HepG2 (cell line): ENCODE results near the gene CPED1. TPM values are rescaled to one million over a fixed set of nuclear protein-coding genes. Genes with fewer than 3 reads are reported as not detected.

Source experiments
- FOXO4 ChIP-seq: sonication (generic); formaldehyde crosslinking; conservative IDR thresholded peaks from 2 replicates; pipeline ENCODE4 v1.8.1; 2023; ENCODE audit warnings: missing genetic modification reagents
- KDM5A ChIP-seq: fragments of 200-600 bp; sonication (generic); IDR thresholded peaks from 2 replicates; pipeline ENCODE4 v1.7.0; 2018; ENCODE audit warnings: antibody characterized with exemption, mild to moderate bottlenecking, low read length, borderline replicate concordance
- MAFF ChIP-seq: IDR thresholded peaks from 2 replicates; pipeline ENCODE4 v1.6.1; 2011; ENCODE audit warnings: low read depth, low read length, improper control_type of control experiment
- MAZ ChIP-seq, 2 experiments: sonication (generic) in 1 of 2; formaldehyde crosslinking in 1 of 2; IDR thresholded peaks; 2 replicates each; pipeline versions ENCODE4 v1.5.0 to v1.6.1; 2012 to 2020; ENCODE audit warnings: low read depth in 2 of 2, mild to moderate bottlenecking in 2 of 2, borderline replicate concordance in 1 of 2, improper control_type of control experiment in 1 of 2, low read length in 1 of 2, missing genetic modification reagents in 1 of 2, moderate library complexity in 1 of 2
- PHF21A ChIP-seq: sonication (generic); formaldehyde crosslinking; IDR thresholded peaks from 2 replicates; pipeline ENCODE4 v1.5.0; 2020; ENCODE audit warnings: mild to moderate bottlenecking, missing genetic modification reagents
- RFX5 ChIP-seq: IDR thresholded peaks from 2 replicates; pipeline ENCODE4 v1.6.1; 2011; ENCODE audit warnings: low read depth, low read length, improper control_type of control experiment
- RXRA ChIP-seq: sonication (generic); formaldehyde crosslinking; IDR thresholded peaks from 2 replicates; pipeline ENCODE4 v1.5.1; 2020; ENCODE audit warnings: missing genetic modification reagents
- SP1 ChIP-seq, 2 experiments: fragments of 450-650 bp in 1 of 2; sonication (generic) in 1 of 2; formaldehyde crosslinking in 1 of 2; IDR thresholded peaks; 2 replicates each; pipeline versions ENCODE4 v1.4.0 to v1.6.1; 2016 to 2020; ENCODE audit warnings: missing genetic modification reagents in 1 of 2
- TRIM22 ChIP-seq: fragments of 450-650 bp; IDR thresholded peaks from 2 replicates; pipeline ENCODE4 v1.6.1; 2017
- ZC3H13 ChIP-seq: sonication (generic); formaldehyde crosslinking; IDR thresholded peaks from 2 replicates; pipeline ENCODE4 v1.8.1; 2023; ENCODE audit warnings: mild to moderate bottlenecking, missing genetic modification reagents, moderate library complexity
- ZEB1 ChIP-seq: IDR thresholded peaks from 2 replicates; pipeline ENCODE4 v1.6.1; 2012; ENCODE audit warnings: mild to moderate bottlenecking, low read depth, inconsistent platforms; ENCODE audit not compliant: insufficient replicate concordance
- ZHX1 ChIP-seq: sonication (generic); formaldehyde crosslinking; IDR thresholded peaks from 2 replicates; pipeline ENCODE4 v1.8.1; 2022; ENCODE audit warnings: low read depth, mild to moderate bottlenecking, missing genetic modification reagents
- ZMAT3 ChIP-seq: sonication (generic); formaldehyde crosslinking; conservative IDR thresholded peaks from 2 replicates; pipeline ENCODE4 v1.7.0; 2021; ENCODE audit warnings: missing genetic modification reagents
- ZNF275 ChIP-seq: sonication (generic); formaldehyde crosslinking; IDR thresholded peaks from 2 replicates; pipeline ENCODE4 v1.8.0; 2022; ENCODE audit warnings: missing genetic modification reagents, mild to moderate bottlenecking, inconsistent platforms, borderline replicate concordance
- ZNF687 ChIP-seq: sonication (generic); formaldehyde crosslinking; IDR thresholded peaks from 2 replicates; pipeline ENCODE4 v1.5.1; 2020; ENCODE audit warnings: mild to moderate bottlenecking, missing genetic modification reagents, moderate library complexity
- polyA plus RNA-seq, 8 experiments: library from polyadenylated mRNA; depleted of rRNA in 3 of 8; stranded (reverse) in 7 of 8; unstranded in 1 of 8; fragments of >200 nt; fragmentation: Illumina TruSeq in 4 of 8; extraction: Trizol in 4 of 8; gene quantifications; 2 replicates each; pipeline versions ENCODE4 v1.2.1 to v1.2.3, GENCODE V29; 2011 to 2016; ENCODE audit warnings: low read depth in 4 of 8, missing spikeins in 1 of 8, mixed read lengths in 1 of 8; ENCODE audit not compliant: insufficient read depth in 1 of 8
- total RNA-seq, 5 experiments: library from RNA; depleted of rRNA; stranded (reverse); fragments of >200 nt; fragmentation: Illumina TruSeq; extraction: Trizol; gene quantifications; 2 replicates each; pipeline ENCODE4 v1.2.3, GENCODE V29; 2016; ENCODE audit warnings: low read depth in 1 of 5

The CPED1 gene
- total and polyA plus RNA-seq, 2 of the 13 experiments (the other 11 are each of a cell fraction or from before 2014, with no cell fraction given) = 11.5 to 27.0 TPM

- TF ChIP-seq ZHX1 (CRISPR knock-in tag) (0 out of 2 replicates have a peak, but pooled peaks have one; percentile 44), ZC3H13 (CRISPR knock-in tag) (0 out of 2 replicates have a peak, but pooled peaks have one; percentile 18), ZNF687 (CRISPR knock-in tag) (peak; percentile 79), FOXO4 (CRISPR knock-in tag) (no peak), MAZ (IDR thresholded peaks at IDR 0.05; ENCODE audit: borderline replicate concordance, low read depth, low read length) (no peak; the same call in 1 of the 2 replicates), MAZ (CRISPR knock-in tag; IDR thresholded peaks at IDR 0.05; ENCODE audit: low read depth) (peak; percentile 34; the same call in 1 of the 2 replicates), SP1 (IDR thresholded peaks at IDR 0.05) (no peak), SP1 (CRISPR knock-in tag; IDR thresholded peaks at IDR 0.05) (peak; percentile 93), MAFF (no peak; the same call in 1 of the 2 replicates), PHF21A (CRISPR knock-in tag) (peak; percentile 22; the same call in 1 of the 2 replicates), KDM5A (peak; percentile 4; the same call in 1 of the 2 replicates), RFX5 (peak; percentile 68), ZMAT3 (peak; percentile 62; the same call in 1 of the 2 replicates), RXRA (no peak), TRIM22 (no peak), ZNF275 (CRISPR knock-in tag) (0 out of 2 replicates have a peak, but pooled peaks have one; percentile 50), ZEB1 (no peak)
Measured at GRCh38 chr7:120950539-120951308, 37.8 kb upstream of the CPED1 start, which contains the start of gene ING3 (continued).
